GM21367 (cell line): ENCODE results near the gene TMEM243.
"Not testable (repeated sequence)": the region's sequence is repeated elsewhere in the genome, so short reads cannot be mapped to it uniquely, and the experiment has no call there.

ENCODE experiments used
- ATAC-seq: cut with Tn5 transposase; IDR thresholded peaks from one replicate; pipeline ENCODE4 v1.9.1; 2021; ENCODE audit not compliant: unreplicated experiment

TMEM243 gene

DNA sequence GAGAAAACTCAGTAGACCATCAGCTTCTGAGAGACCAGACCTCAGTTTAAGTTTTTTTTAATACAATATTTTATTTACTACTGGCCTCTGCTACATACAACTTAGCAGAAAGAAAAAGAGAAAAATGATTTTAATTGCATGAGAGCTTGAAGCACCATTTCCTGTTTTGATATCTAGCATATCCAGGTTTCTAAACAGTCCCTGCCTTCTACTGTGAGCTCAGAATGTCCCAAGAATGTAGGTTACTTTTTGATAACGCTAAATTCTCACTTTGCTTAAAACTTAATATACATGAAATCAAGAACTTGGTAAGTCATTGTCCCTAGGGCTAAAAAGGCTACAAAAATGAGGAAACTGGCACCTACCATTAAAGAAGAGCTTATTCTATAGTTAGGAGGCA, 7.0 kb downstream of the TMEM243 start:
- ATAC-seq = no peak

DNA sequence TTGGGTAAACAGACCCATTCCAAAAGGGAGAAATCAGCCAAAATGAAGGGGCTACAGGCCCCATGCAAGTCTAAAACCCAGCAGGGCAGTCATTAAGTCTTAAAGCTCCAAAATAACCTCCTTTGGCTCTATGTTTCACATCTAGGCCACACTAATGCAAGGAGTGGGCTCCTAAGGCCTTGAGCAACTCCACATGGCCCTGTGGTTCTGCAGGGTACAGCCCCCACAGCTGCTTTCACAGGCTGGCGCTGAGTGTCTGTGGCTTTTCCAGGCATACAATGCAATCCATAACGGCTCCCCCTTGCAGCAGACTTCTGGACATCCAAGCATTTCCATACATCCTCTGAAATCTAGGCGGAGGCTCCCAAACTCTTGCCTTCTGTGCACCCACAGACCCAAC, 9.0 kb downstream of the TMEM243 start:
- no peak for ATAC-seq

DNA sequence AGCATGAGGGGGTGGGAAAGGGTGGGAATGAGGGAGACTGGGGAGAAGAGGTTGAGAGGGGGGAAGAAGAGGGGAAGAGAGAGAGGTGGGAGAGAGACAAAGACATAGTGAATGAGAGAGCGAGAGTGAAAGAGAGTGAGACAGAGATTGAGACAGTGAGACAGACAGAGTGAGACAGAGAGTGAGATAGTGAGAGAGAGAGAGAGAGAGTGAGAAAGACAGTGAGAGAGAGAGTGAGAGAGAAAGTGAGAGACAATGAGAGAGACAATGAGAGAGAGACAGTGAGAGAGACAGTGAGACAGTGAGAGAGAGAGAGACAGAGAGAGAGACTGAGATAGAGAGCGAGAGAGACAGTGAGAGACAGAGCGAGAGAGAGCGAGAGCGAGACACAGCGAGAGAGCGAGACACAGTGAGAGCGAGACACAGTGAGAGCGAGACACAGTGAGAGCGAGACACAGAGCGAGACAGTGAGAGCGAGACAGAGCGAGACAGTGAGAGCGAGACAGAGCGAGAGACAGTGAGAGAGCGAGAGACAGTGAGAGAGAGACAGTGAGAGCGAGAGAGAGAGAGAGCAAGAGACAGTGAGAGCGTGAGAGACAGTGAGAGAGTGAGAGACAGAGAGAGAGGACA, 10.1 kb downstream of the TMEM243 start:
- ATAC-seq = no peak

DNA sequence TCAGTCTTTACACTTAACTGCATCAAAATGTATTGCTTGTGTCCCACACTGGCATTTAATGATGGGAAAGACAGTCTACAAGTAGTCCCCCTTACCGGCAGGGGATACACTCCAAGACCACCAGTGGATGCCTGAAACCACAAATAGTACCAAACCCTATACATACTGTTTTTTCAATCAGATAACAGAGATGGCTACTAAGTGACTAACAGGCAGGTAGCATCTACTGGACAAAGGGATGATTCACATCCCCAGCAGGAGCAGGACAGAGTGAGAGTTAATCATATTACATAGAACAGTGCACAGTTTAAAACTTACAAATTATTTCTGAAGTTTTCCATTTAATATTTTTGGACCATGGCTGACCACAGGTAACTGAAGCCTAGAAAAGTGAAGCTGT, 13.2 kb downstream of the TMEM243 start:
- no peak for ATAC-seq

DNA sequence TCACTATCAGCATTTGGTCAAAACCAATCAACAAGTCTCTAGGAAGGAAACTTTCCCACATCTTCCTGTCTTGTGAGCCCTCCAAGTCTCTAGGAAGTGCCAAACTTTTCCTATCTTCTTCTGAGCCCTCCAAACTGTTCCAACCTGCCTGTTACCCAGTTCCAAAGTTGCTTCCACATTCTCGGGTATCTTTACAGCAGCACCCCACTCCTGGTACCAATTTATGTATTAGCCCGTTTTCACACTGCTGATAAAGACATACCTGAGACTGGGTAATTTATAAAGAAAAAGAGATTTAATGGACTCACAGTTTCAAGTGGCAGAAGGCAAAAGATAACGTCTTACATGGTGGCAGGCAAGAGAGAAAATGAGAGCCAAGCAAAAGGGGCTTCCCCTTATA, 13.8 kb downstream of the TMEM243 start:
- ATAC-seq = not testable (repeated sequence)

DNA sequence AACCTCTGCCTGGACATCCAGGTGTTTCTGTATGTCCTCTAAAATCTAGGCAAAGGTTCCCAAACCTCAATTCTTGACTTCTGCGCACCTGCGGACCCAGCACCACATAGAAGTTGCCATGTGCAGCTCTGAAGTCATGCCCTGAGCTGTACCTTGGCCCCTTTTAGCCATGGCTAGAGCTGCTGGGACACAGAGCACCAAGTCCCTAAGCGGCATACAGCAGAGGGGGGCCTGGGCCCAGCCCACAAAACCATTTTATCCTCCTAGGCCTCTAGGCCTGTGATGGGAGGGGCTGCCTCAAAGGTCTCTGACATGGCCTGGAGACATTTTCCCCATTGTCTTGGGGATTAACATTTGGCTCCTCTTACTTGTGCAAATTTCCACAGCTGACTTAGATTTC, 14.6 kb downstream of the TMEM243 start:
- no peak for ATAC-seq

DNA sequence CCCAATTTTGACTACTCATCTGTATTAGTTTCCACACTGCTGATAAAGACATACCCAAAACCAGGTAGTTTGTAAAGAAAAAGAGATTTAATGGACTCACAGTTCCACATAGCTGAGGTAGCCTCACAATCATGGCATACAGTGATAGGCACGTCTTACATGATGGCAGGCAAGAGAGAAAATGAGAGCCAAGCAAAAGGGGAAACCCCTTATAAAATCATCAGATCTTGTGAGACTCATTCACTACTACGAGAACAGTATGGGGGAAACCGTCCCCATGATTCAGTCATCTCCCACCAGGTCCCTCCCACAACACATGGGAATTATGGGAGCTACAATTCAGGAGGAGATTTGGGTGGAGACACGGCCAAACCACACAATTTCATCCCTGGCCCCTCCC, 15.6 kb downstream of the TMEM243 start:
- ATAC-seq = not testable (repeated sequence)

DNA sequence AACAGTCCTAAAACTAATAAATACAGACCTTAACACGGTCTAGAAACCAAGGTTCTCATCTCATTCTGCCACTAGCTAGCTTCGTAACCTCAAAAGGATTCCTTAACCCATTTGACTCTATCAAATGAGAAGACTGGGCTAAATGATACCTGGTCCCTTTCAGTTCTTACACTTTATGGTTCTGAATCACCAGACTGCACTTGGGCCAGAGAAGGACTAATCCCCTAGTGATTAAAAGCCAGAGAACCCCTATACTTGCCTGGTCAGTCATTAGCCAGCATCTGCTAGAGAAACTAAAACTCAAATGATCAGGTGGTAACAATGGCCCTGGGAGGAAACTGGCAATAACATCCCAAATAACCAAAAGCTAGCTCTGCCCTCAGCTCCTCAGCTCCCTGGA, 16.8 kb downstream of the TMEM243 start:
- no peak for ATAC-seq

DNA sequence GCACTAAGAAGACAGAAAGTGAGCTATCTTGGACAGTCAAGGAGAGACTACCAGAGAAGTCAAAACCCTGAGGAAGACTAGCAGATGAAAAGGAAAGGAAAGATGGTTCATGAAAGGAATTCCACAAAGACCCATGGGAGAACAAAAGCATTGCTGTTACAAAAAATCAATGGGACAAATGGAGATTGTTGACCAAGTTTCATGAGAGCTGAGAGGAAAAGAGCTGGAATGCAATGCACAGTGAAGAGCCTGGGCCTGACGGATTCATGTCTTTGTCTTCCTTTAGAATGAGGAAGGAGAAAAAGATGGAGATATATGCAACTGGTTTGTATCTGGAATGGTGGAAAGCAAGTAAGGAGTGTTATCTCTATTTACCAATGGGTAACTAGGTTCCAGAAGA, 17.3 kb downstream of the TMEM243 start:
- ATAC-seq = no peak

DNA sequence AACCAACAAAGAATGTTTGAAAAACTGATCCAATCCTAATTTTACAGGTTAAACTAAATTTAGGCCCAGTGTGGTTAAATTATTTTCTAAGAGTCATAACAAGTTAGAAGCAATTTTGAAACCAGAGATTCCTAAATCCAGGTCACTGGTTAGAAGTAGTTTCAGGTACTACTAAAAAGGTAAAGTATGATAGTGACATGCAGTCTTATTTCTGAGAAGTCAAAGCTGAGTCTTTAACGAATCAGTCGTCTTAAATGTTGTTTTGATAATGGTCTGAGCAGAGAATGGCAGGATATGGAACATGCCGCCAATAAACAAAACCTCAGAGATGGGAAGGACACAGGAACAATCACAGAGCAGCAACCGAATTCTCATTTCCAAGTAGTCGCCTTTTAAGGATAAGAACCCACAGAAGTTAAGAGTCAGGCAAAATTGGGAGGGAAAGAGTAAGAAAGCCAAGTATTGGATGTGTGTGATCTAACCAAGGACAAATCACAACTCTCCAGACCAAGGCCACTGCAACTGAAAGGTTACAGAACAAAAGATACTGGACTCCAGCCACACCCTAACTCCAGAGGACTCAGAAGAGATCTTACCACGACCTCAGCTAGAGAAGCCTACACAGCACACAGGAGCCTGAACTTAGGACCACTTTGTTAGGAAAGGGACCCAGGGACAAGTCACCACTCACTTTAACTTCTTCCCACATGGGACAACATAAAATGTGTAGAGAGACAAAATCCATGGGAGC, 19.7 kb downstream of the TMEM243 start:
- no peak for ATAC-seq

DNA sequence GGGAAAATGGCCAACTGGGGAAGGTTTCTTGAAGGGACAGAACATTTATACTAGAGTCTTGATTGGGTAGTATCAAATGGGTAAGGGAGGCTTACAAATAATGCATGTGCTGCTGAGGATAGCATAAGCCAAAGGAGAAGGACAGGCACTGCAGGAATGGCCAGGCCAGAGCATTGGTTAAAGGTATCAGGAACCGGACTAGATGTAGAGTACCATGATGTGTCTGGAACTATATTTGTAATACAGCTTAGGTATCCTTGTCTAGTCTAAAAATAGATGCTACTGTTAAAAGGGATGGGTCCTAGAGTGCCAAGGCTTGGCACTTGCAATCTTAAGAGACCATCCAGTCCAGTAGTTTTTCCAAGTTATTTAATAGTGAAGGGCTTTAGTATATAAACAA, 20.3 kb downstream of the TMEM243 start:
- ATAC-seq = no peak

DNA sequence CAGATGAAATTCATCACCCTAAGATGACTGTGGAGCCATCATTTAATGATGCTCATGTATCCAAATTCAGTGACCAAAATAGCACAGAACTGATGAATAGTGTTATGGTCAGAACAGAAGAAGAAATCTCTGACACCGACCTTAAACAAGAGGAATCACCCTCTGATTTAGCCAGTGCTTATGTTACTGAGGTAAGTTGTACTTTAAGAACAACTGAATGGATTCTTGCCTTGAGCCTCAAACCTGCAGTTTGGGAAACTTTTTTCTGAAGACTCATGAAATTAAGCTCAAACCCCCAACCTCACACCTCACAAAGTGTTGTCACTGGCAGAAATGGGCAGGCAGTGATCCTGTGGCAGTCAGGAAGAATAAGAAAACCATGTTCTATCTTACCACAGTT, 25.6 kb downstream of the TMEM243 start:
- ATAC-seq = no peak

DNA sequence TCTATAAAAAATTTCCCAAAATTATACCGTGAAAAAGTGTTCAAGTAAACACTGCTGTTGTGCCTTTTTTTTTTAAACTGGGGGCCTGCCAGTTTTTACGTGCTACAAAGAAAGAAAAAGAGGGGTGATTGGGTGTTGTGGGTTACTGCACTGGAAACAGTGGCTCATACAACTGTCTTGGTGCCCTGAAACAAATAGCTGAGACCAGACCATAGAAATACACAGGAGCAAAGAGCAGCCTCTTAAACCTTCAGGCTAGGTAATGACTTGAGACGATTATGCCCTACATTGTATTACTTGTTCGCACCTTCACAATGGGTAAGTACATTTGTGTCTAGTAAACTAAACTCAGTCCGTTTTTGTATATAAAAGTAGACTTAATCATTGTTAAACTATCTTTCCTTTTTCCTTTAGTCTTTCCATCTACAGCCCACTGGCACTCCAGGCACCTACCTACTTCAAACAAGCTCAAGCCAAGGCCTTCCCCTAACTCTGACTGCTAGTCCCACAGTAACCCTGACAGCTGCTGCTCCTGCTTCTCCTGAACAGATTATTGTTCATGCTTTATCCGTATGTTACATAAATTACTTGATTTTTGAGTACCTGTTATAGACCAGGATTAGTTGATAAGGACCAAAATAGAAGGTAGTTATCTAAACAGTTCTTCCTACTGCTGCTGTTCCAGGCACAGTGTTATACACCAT, 26.6 kb downstream of the TMEM243 start:
- ATAC-seq = no peak

DNA sequence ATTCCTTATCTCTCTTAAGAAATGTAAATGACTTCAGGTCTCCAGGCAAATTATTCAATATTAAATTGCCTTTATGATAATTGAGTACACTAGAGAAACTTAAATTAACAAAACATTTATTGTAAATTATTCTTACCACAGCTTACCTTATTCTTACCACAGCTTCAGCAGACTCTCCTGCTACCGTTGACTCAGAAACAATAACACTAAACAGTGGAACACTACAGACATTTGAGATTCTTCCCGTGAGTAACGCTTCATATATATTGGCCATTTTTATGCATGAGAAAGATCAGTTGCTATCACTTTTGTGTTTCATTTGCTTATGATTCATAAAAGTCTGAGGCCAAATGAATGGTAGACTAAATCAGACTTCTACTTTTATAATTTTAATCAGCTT, 28.7 kb downstream of the TMEM243 start:
- no peak for ATAC-seq

DNA sequence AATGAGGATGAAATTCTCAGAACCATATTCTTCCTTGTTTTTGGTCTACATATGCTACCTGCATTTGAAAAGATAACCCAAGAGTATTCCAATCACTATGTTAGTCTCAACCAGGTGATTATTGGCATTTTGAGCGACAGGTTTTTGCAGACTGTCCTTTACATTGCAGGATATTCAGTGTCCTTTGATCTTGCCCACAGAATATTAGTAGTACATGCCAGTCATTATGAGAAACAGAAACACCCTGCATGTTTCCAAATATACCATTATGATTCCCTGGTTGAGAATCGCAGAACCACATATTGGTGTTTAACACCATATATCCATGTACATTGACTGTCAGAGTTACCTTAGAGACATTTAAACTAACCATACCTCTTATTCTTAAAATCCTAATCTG, 30.6 kb downstream of the TMEM243 start:
- ATAC-seq = no peak

DNA sequence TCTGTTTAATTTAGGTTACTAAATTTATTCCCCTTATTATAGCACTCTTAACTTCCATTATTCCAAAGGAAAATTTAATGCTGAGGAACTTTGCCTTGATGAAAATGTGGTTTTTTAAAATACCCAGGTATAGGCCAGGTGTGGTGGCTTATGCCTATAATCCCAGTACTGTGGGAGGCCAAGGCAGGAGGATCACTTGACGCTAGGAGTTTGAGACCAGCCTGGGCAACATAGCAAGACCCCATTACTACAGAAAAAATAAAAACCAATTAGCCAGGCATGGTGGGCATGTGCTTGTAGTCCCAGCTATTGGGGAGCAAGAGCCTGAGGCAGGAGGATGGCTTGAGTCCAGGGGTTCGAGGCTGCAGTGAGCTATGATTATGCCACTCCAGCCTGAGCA, 32.4 kb downstream of the TMEM243 start:
- no peak for ATAC-seq

DNA sequence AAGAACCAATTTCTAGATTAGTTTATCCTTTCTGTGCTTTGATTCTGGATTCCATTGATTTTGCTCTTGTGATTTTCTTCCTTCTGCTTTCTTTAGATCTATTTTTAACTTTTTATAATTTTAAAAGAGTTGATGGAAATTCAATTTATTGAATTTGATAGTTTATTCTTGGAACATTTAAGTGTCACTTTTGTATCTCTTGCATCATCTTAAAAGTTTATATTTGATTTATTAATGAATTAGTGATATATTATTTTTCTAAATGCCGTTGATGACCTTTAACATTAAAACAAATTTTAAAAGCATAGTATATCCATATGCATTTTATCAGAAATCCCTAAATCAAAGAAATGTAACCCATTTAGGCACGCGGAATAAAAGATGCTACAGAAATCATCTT, 40.4 kb downstream of the TMEM243 start:
- ATAC-seq = no peak

DNA sequence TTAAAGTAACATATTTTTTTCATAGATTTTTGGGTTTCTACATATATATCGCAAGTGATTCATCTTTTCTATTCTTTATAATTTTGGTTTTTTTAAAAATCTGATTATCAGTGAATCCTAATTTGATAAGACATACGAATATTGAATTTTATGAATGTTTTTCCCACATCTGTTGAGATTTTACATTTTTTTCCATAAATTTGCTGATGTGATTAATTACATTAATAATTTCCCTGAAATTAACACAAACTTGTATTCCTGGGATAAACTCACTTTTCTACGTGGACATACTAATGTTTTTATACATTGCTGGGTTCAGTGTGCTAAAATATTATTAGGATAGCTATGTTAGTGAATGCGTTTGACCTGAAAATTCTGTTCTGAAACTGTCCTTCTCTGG, 41.2 kb downstream of the TMEM243 start:
- no peak for ATAC-seq

DNA sequence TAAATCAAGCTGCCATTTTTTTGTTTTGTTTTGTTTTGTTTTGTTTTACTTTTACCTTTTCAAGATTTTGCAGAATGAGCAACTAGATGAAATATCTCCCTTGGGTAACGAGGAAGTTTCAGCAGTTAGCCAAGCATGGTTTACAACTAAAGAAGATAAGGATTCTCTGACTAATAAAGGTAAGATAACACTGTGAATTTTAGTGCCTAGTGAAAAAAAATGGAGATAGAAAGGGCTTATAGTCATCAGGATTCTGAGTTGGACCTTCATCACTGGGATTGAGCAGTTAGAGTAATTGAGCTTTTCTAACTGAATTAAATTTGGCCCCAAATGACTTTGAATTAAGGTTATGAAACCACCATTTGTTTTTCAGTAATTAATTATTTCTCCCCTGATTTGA, 46.1 kb downstream of the TMEM243 start:
- no peak for ATAC-seq

DNA sequence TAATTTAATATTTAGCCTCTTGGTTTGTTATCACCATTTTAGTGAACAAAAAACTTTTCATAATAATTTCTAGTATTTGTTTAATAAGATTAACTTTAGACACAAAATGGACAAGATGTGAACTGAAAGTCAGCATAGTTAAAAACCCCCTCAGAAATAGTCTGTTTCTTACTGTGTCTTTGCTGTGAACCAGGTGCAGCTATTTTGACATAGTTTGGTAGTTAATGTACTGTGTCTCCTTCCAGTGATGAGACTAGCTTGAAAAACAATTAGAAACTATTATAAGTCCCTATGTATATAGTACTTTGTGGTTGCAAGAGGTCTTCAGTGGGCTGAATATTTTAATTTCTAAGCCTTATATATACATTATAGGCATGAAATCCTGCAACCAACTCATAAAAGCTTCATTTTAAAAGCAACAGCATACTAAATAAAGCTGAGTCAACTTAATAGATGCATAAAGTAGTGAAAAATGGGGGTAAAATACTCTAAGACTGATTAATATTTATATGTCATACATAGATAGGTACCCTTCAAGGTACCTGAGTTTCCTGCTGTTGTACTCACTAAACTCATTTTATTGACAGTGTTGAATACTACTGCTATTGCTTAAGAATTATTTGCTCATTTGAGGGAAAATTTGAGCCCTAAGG, 48.1 kb downstream of the TMEM243 start:
- ATAC-seq = no peak

DNA sequence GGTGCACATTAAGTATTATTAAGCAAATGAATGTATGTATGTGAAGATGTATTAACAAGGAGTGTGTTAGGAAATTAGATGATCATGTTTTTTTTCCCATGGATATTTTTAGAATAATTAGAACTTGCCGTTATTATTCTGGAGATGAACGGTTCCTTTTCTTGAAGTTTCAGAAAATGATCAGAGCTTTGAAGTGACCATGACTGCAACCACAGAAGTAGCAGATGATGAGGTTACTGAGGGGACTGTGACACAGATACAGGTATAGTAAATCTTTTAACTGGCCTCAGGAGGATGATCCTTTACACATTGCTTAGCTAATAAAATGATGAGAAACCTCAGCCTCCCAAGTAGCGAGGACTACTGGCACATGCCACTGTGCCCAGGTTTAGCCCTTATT, 48.7 kb downstream of the TMEM243 start:
- no peak for ATAC-seq

DNA sequence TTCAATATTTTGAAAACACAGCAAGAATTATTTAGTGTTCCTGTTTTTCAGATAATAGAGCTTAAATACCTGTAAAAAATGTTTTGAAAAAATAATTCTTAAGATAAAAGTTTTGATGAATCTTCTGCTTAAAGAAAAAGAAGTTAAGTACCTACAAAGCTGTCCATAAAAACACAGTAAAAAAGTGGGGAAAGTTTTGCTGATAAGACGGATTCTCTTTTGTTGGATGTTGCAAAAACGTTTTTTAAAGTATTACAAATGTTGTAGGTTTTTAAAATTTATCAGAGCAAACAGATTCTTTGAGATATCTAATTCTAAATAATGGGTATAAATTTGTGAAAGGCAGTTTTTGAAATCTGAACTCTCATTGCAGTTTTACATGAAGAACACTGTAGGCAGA, 55.1 kb downstream of the TMEM243 start:
- ATAC-seq = no peak
